HepG2 (cell line): ENCODE data around the gene PCIF1. TPM values are rescaled to one million over a fixed set of nuclear protein-coding genes. Genes with fewer than 3 reads are reported as not detected.

Experiments
- DDIT3 ChIP-seq: sonication (generic); formaldehyde crosslinking; IDR thresholded peaks from 2 replicates; pipeline ENCODE4 v1.4.0; 2020; ENCODE audit warnings: mild to moderate bottlenecking, missing genetic modification reagents
- EZH2 ChIP-seq: conservative IDR thresholded peaks from 2 replicates; pipeline ENCODE4 v1.6.1; 2012; ENCODE audit warnings: mild to moderate bottlenecking, low read depth, low read length, moderate library complexity
- GABPB1 ChIP-seq: IDR thresholded peaks from 2 replicates; pipeline ENCODE4 v1.6.1; 2016; ENCODE audit warnings: mild to moderate bottlenecking, missing genetic modification reagents, moderate library complexity, missing compliant biosample characterization
- IKZF4 ChIP-seq: sonication (generic); formaldehyde crosslinking; IDR thresholded peaks from 2 replicates; pipeline ENCODE4 v1.5.1; 2020; ENCODE audit warnings: borderline replicate concordance, mild to moderate bottlenecking, low read depth, missing genetic modification reagents; ENCODE audit errors: not compliant biosample characterization
- KDM1A ChIP-seq: IDR thresholded peaks from 2 replicates; pipeline ENCODE4 v1.6.1; 2016; ENCODE audit warnings: missing compliant biosample characterization
- NCOR1 ChIP-seq: fragments of 200-600 bp; sonication (generic); IDR thresholded peaks from 2 replicates; pipeline ENCODE4 v1.7.0; 2017; ENCODE audit warnings: antibody characterized with exemption, low read length, borderline replicate concordance
- PLRG1 ChIP-seq: fragments of 450-650 bp; conservative IDR thresholded peaks from 2 replicates; pipeline ENCODE4 v1.6.1; 2016
- ZHX1 ChIP-seq: sonication (generic); formaldehyde crosslinking; IDR thresholded peaks from 2 replicates; pipeline ENCODE4 v1.8.1; 2022; ENCODE audit warnings: low read depth, mild to moderate bottlenecking, missing genetic modification reagents
- ZNF629 ChIP-seq: sonication (generic); formaldehyde crosslinking; conservative IDR thresholded peaks from 2 replicates; pipeline ENCODE4 v1.5.0; 2020; ENCODE audit warnings: missing genetic modification reagents
- ZNF710 ChIP-seq: sonication (generic); formaldehyde crosslinking; IDR thresholded peaks from 2 replicates; pipeline ENCODE4 v1.5.0; 2020; ENCODE audit warnings: mild to moderate bottlenecking, missing genetic modification reagents, borderline replicate concordance
- ZNF792 ChIP-seq: IDR thresholded peaks from 2 replicates; pipeline ENCODE4 v1.6.1; 2016
- polyA plus RNA-seq, 8 experiments: library from polyadenylated mRNA; depleted of rRNA in 3 of 8; stranded (reverse) in 7 of 8; unstranded in 1 of 8; fragments of >200 nt; fragmentation: Illumina TruSeq in 4 of 8; extraction: Trizol in 4 of 8; gene quantifications; 2 replicates each; pipeline versions ENCODE4 v1.2.1 to v1.2.3, GENCODE V29; 2011 to 2016; ENCODE audit warnings: low read depth in 4 of 8, missing spikeins in 1 of 8, mixed read lengths in 1 of 8; ENCODE audit not compliant: insufficient read depth in 1 of 8
- total RNA-seq, 5 experiments: library from RNA; depleted of rRNA; stranded (reverse); fragments of >200 nt; fragmentation: Illumina TruSeq; extraction: Trizol; gene quantifications; 2 replicates each; pipeline ENCODE4 v1.2.3, GENCODE V29; 2016; ENCODE audit warnings: low read depth in 1 of 5
- TF ChIP-seq, protein P1 (sequence below): sonication (generic); formaldehyde crosslinking; IDR thresholded peaks from 2 replicates; pipeline ENCODE4 v1.8.1; 2023; ENCODE audit warnings: missing genetic modification reagents, mild to moderate bottlenecking, borderline replicate concordance
- TF ChIP-seq, protein P2 (sequence below), 2 experiments: fragments of 450-650 bp in 1 of 2; sonication (generic) in 1 of 2; formaldehyde crosslinking in 1 of 2; IDR thresholded peaks; 2 replicates each; pipeline versions ENCODE4 v1.6.1 to v1.8.0; 2016 to 2022; ENCODE audit warnings: antibody characterized with exemption in 1 of 2, mild to moderate bottlenecking in 1 of 2, missing genetic modification reagents in 1 of 2

PCIF1 gene
- total and polyA plus RNA-seq, 2 of the 13 experiments (the other 11 are each of a cell fraction or from before 2014, with no cell fraction given) = 20.9 to 24.4 TPM

DNA sequence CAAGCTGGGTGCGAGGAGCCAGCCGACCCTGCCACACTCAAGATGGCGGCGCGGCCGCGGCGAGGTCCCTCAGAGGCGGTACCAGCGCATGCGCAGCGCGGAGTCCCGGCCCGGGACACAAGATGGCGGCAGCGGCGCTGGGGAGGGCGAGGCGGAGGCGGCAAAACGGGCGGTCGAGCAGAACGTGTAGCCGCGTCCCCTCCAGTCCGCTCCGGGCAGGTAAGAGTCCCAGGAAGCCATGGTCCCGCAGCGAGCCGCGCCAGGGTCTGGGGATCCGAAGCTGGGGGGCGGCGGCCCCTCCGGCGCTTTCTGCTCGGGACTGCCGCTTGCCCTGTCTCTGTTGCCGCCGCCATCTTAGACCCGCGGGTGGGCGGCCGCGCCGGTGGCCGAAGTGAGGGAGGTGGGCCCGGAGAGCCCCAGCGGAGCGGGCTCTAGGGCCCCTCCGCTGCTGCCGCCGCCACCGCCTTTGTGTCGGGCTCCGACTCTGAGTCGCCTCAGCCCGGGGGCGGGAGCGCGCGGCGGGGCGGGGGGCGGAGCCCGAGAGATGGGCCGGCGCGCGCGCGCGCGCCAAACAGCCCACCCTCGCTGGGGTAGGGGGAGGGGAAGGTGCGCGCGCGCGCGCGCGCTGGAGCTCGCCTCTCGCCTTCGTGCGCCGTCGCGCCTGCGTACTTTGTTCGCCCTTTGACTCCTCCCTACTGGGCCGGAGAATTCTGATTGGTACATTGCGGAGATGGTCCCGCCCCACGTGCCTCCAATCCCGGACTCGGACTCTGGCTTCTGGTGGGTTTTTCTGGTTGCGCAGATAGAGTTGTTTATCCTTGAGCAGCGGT, at the start of gene PCIF1 (continued):
- TF ChIP-seq ZHX1 (CRISPR knock-in tag) (peak; percentile 97), NCOR1 (no peak), GABPB1 (CRISPR knock-in tag) (peak; percentile 96), PLRG1 (no peak), IKZF4 (CRISPR knock-in tag) (no peak), ZNF629 (CRISPR knock-in tag) (peak; percentile 8; the same call in 1 of the 2 replicates), KDM1A (0 out of 2 replicates have a peak, but pooled peaks have one; percentile 4), ZNF792 (CRISPR knock-in tag) (peak; percentile 96), DDIT3 (CRISPR knock-in tag) (no peak), ZNF710 (peak; percentile 40; the same call in 1 of the 2 replicates), EZH2 (no peak)
- TF ChIP-seq, protein P1, sequence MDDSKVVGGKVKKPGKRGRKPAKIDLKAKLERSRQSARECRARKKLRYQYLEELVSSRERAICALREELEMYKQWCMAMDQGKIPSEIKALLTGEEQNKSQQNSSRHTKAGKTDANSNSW = peak; percentile 68; the same call in 1 of the 2 replicates
- TF ChIP-seq, protein P2, sequence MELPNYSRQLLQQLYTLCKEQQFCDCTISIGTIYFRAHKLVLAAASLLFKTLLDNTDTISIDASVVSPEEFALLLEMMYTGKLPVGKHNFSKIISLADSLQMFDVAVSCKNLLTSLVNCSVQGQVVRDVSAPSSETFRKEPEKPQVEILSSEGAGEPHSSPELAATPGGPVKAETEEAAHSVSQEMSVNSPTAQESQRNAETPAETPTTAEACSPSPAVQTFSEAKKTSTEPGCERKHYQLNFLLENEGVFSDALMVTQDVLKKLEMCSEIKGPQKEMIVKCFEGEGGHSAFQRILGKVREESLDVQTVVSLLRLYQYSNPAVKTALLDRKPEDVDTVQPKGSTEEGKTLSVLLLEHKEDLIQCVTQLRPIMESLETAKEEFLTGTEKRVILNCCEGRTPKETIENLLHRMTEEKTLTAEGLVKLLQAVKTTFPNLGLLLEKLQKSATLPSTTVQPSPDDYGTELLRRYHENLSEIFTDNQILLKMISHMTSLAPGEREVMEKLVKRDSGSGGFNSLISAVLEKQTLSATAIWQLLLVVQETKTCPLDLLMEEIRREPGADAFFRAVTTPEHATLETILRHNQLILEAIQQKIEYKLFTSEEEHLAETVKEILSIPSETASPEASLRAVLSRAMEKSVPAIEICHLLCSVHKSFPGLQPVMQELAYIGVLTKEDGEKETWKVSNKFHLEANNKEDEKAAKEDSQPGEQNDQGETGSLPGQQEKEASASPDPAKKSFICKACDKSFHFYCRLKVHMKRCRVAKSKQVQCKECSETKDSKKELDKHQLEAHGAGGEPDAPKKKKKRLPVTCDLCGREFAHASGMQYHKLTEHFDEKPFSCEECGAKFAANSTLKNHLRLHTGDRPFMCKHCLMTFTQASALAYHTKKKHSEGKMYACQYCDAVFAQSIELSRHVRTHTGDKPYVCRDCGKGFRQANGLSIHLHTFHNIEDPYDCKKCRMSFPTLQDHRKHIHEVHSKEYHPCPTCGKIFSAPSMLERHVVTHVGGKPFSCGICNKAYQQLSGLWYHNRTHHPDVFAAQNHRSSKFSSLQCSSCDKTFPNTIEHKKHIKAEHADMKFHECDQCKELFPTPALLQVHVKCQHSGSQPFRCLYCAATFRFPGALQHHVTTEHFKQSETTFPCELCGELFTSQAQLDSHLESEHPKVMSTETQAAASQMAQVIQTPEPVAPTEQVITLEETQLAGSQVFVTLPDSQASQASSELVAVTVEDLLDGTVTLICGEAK (IDR thresholded peaks at IDR 0.05) = no peak
- TF ChIP-seq, protein P2 (CRISPR knock-in tag; IDR thresholded peaks at IDR 0.05) = peak; percentile 82
